Ovary (tissue), 9 donors: ENCODE data around the gene SLC19A2. TPM values are rescaled to one million over a fixed set of nuclear protein-coding genes. Genes with fewer than 3 reads are reported as not detected.

Source experiments
- DNase-seq, 5 donors: peaks; one replicate each; pipeline ENCODE4 v3.0.0-alpha.2; 2019 to 2020
- H3K27ac ChIP-seq, 2 donors: fragments of 200-600 bp; one replicate each; pipeline versions ENCODE4 v1.5.1 to v1.8.0; 2019 to 2022
- H3K27me3 ChIP-seq: fragments of 200-600 bp; one replicate; pipeline ENCODE4 v1.8.0; 2022
- H3K36me3 ChIP-seq: fragments of 200-600 bp; sonication (generic); one replicate; pipeline ENCODE4 v1.5.1; 2019
- H3K4me1 ChIP-seq: one replicate; pipeline ENCODE4 v1.8.1; 2013; ENCODE audit warnings: mild to moderate bottlenecking, moderate library complexity; ENCODE audit not compliant: insufficient read depth
- H3K4me3 ChIP-seq: fragments of 200-600 bp; sonication (generic); one replicate; pipeline ENCODE4 v1.5.1; 2017
- H3K9me3 ChIP-seq, 2 donors: fragments of 200-600 bp in 1 of 2; sonication (generic) in 1 of 2; one replicate each; pipeline versions ENCODE4 v1.5.1 to v1.8.1; 2013 to 2019; ENCODE audit warnings: mild to moderate bottlenecking in 1 of 2, moderate library complexity in 1 of 2
- EP300 ChIP-seq: sonication (generic); formaldehyde crosslinking; IDR thresholded peaks from one replicate; pipeline ENCODE4 v1.6.1; 2017; ENCODE audit warnings: antibody characterized with exemption
- POLR2A ChIP-seq: fragments of 450-650 bp; IDR thresholded peaks from one replicate; pipeline ENCODE4 v1.6.1; 2017; ENCODE audit warnings: antibody characterized with exemption, mild to moderate bottlenecking, moderate library complexity
- WGBS, 3 donors: extraction: QIAGEN DNeasy Blood & Tissue Kit in 1 of 3; methylation state at CpG; one replicate each; pipeline versions ENCODE4 v1.1.5 to v1.1.7; 2013 to 2017; 5-methylcytosine and 5-hydroxymethylcytosine counted together
- intact Hi-C, 4 donors: fragments of 100-400 bp; cut with DNase I; formaldehyde crosslinking; loops; one replicate each; pipeline versions ENCODE4 v1.11.0 to v1.15.1; 2022 to 2023
- polyA plus RNA-seq, 2 donors: library from polyadenylated mRNA; stranded (reverse); fragments of 200-250 nt in 1 of 2; fragments of 350-450 nt in 1 of 2; fragmentation: Illumina TruSeq in 1 of 2; extraction: RNeasy Lipid Tissue Mini Kit (QIAGEN cat#74804) in 1 of 2; gene quantifications; one replicate each; pipeline ENCODE4 v1.2.3, GENCODE V29; 2013 to 2014
- total RNA-seq, 7 donors: library from RNA; depleted of rRNA in 2 of 7; stranded (reverse); fragments of >200 nt in 2 of 7; fragmentation: NEBNext Ultra II Directional in 3 of 7; extraction: Animal tissue kit (Norgen Biotek cat#: 25700) in 3 of 7; gene quantifications; one replicate each; pipeline versions ENCODE4 v1.1.0 to v1.2.4, GENCODE V29; 2016 to 2023
- TF ChIP-seq, protein P1 (sequence below), 3 donors: fragments of 450-650 bp in 2 of 3; fragments of 200-600 bp in 1 of 3; IDR thresholded peaks; one replicate each; pipeline versions ENCODE4 v1.5.1 to v1.8.0; 2016 to 2022; ENCODE audit warnings: antibody characterized with exemption in 3 of 3, mild to moderate bottlenecking in 1 of 3
- donor health status: DM: no; HTN: no; CAD: no; lungs with moderate emphysema.
- donor health status: DM: no; HTN: no; CAD: no.
- donor health status: Bipolar disorder and iron deficiency.
- donor health status: DM: yes; HTN: yes; CAD: no.
- donor health status: DM: no; HTN: no; CAD: no.
- donor health status: DM: yes; HTN: yes; CAD: no.

SLC19A2 gene
- total and polyA plus RNA-seq, 9 donors, result 6.5 to 28.6 (median 10.7) TPM

DNA sequence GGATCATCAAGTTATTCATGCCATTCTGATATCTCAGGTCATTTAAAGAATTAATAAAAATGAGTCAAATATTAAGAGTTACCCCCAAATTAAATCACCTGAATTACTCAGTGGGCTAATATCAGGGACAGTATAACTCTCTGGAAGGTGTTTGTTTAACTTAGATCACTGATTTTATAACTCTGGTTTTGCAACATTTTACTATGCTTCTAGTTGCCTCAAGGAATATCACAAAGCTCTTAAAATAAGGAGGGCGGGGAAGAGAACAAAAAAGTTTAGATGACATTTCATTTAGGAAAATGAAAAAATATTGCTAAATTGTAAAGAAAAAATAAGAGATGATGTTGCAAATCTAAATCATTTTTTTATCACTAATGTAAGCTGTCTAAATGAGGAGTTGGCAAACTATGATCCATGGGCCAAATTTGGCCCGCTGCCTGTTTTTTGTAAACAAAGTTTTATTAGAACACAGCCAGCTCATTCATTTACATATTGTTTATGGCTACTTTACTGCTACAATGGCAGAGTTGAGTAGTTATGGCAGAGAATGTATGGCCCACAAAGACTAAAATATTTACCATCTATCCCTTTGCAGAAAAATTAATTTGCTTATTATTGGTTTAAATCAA, 31.9 kb upstream of the SLC19A2 start:
- Histone ChIP-seq H3K9me3 (no peaks in the 10 kb centered on the region), H3K36me3 (no peaks in the 10 kb centered on the region), H3K4me3 (no peak overlapping the region), H3K27me3 (no peaks in the 10 kb centered on the region), H3K27ac (no peak overlapping the region), H3K4me1 (no peaks in the 10 kb centered on the region)
- no peak for DNase-seq
- TF ChIP-seq POLR2A (no peak), EP300 (no peak)
- TF ChIP-seq, protein P1, sequence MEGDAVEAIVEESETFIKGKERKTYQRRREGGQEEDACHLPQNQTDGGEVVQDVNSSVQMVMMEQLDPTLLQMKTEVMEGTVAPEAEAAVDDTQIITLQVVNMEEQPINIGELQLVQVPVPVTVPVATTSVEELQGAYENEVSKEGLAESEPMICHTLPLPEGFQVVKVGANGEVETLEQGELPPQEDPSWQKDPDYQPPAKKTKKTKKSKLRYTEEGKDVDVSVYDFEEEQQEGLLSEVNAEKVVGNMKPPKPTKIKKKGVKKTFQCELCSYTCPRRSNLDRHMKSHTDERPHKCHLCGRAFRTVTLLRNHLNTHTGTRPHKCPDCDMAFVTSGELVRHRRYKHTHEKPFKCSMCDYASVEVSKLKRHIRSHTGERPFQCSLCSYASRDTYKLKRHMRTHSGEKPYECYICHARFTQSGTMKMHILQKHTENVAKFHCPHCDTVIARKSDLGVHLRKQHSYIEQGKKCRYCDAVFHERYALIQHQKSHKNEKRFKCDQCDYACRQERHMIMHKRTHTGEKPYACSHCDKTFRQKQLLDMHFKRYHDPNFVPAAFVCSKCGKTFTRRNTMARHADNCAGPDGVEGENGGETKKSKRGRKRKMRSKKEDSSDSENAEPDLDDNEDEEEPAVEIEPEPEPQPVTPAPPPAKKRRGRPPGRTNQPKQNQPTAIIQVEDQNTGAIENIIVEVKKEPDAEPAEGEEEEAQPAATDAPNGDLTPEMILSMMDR (IDR thresholded peaks at IDR 0.05), result no peak
- intact Hi-C loops, result no loop called here
- 88 to 91% (median 89%) methylated on average over 2 of the region's 2 CpGs for WGBS, 3 donors

DNA sequence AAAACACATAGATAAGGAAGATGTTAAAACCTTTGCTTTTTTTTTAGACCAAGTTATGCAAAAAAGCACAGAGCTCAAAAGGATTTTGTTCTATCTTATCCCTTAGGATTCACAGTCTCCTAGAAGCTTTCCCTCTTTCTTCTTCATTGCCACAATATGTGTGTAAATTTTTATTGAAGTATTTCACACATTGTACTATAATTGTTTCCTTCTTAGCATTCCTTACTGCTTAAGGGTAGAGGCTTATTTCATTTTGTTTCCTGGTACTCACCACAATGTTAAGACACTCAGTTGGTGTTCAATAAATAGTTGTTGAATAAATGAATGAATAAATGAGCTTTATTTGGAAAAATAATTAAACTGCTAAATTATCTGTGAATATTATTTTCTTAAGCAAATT, 29.9 kb upstream of the SLC19A2 start:
- TF ChIP-seq POLR2A (no peak), EP300 (no peak)
- TF ChIP-seq, protein P1 (IDR thresholded peaks at IDR 0.05), result no peak
- no peaks in the 10 kb centered on the region for H3K4me1 ChIP-seq
- DNase-seq, result no peak
- no peaks in the 10 kb centered on the region for H3K9me3 ChIP-seq
- intact Hi-C loops, result no loop called here
- H3K27ac ChIP-seq, result no peak overlapping the region
- no peaks in the 10 kb centered on the region for H3K36me3 ChIP-seq
- H3K4me3 ChIP-seq, result no peak overlapping the region
- no peaks in the 10 kb centered on the region for H3K27me3 ChIP-seq

DNA sequence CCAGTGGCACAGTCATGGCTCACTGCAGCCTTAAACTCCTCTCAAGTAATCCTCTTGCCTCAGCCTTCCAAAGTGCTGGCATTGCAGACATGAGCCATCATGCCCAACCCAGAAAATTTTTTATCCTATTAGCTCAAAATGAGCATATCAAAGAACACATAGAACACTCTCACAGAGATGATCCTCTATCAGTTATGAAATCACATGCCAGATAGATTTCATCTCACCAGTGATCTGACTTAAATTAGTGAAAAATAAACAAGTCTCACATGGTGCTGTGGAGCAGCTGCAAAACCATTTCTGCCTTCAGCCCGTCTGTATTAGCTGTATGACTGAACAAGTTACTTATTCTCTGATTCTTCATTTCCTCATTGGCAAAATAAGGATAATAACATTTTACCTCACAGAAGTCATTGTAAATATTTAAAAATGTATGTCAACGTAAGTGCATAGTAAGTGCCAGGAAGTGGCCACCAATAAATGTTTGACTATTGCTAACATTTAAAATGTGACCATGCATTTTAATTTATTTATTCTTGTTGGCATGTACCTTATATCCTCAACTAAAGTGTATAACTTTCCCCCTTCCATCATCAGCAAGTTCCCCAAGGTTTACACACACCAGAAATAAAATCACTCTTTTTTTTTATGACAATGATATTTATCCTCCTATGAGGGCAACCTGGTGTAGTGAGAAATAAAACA, 29.0 kb upstream of the SLC19A2 start:
- no peak overlapping the region for H3K27ac ChIP-seq
- 69 to 89% (median 74%) methylated on average over 2 of the region's 2 CpGs for WGBS, 3 donors
- no peak for TF ChIP-seq POLR2A
- no peak for TF ChIP-seq EP300
- TF ChIP-seq, protein P1 (IDR thresholded peaks at IDR 0.05), result no peak
- no peaks in the 10 kb centered on the region for H3K36me3 ChIP-seq
- H3K4me3 ChIP-seq, result no peak overlapping the region
- no peaks in the 10 kb centered on the region for H3K27me3 ChIP-seq
- H3K9me3 ChIP-seq, result no peaks in the 10 kb centered on the region
- no peak for DNase-seq
- no peaks in the 10 kb centered on the region for H3K4me1 ChIP-seq
- intact Hi-C loops, result no loop called here

DNA sequence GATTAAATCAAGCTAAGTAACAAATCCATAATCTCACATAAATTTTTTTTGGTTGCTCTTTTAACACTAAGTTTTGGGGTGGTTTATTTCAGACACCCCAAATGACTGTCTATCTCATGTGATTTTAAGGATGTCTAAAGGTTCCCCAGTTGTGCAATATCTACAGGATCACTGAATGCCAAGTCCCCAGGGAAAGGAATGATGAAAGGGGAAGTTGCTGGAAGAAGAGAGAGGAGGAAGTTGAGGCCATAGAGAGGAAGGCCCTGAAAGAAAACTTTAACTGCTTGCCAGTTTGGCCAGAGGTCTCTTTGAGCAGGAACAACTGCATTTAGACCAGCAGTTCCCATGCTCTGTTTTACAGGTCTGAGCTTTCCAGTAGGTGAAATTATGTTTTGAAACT, 27.5 kb upstream of the SLC19A2 start:
- intact Hi-C loops, result no loop called here

More for the DNA sequence above, 27.5 kb upstream of the SLC19A2 start:
- peak in 1 of 5 donors; percentile 23 for DNase-seq
- no peaks in the 10 kb centered on the region for H3K4me1 ChIP-seq
- TF ChIP-seq POLR2A (no peak), EP300 (no peak)
- TF ChIP-seq, protein P1 (IDR thresholded peaks at IDR 0.05), result no peak
- H3K9me3 ChIP-seq, result no peaks in the 10 kb centered on the region
- H3K27me3 ChIP-seq, result no peaks in the 10 kb centered on the region
- H3K36me3 ChIP-seq, result no peaks in the 10 kb centered on the region
- H3K4me3 ChIP-seq, result no peak overlapping the region
- H3K27ac ChIP-seq, result no peak overlapping the region
